Muscle of leg (tissue), 11 donors: ENCODE data around the gene BCL2. TPM values are rescaled to one million over a fixed set of nuclear protein-coding genes. Genes with fewer than 3 reads are reported as not detected.

Source experiments
- DNase-seq: peaks from one replicate; pipeline ENCODE4 v3.0.0; 2013
- H3K27ac ChIP-seq: one replicate; pipeline ENCODE4 v1.5.1; 2013; ENCODE audit warnings: mild to moderate bottlenecking, low read length, control low read depth
- H3K27me3 ChIP-seq: one replicate; pipeline ENCODE4 v1.6.1; 2013; ENCODE audit warnings: low read length; ENCODE audit not compliant: control insufficient read depth, insufficient read depth
- H3K36me3 ChIP-seq: one replicate; pipeline ENCODE4 v1.6.1; 2013; ENCODE audit warnings: low read length; ENCODE audit not compliant: control insufficient read depth, insufficient read depth
- H3K4me1 ChIP-seq: one replicate; pipeline ENCODE4 v1.6.1; 2013; ENCODE audit warnings: low read length; ENCODE audit not compliant: control insufficient read depth, insufficient read depth
- H3K4me3 ChIP-seq: one replicate; pipeline ENCODE4 v1.5.1; 2013; ENCODE audit warnings: low read length, control low read depth
- H3K9me3 ChIP-seq: replicated peaks from 2 replicates; pipeline ENCODE4 v1.6.1; 2013; ENCODE audit warnings: low read depth, low read length; ENCODE audit not compliant: control insufficient read depth
- WGBS: methylation state at CpG from one replicate; pipeline ENCODE4 v1.1.5; 2013; ENCODE audit warnings: missing lambda C conversion rate; ENCODE audit not compliant: insufficient coverage; 5-methylcytosine and 5-hydroxymethylcytosine counted together
- polyA plus RNA-seq, 8 donors: library from polyadenylated mRNA; unstranded; fragments of 120-200 nt; gene quantifications; one replicate each; pipeline versions ENCODE4 v1.2.1 to v1.2.3, GENCODE V29; 2013; ENCODE audit warnings: inconsistent platforms in 1 of 8, low replicate concordance in 1 of 8; ENCODE audit not compliant: insufficient read length in 8 of 8, insufficient read depth in 1 of 8
- total RNA-seq: library from RNA; stranded (reverse); fragments of 120-200 nt; gene quantifications from one replicate; pipeline ENCODE4 v1.2.4, GENCODE V29; 2013

The BCL2 gene
- total and polyA plus RNA-seq, 9 donors, result 13.0 to 22.3 (median 16.5) TPM

DNA sequence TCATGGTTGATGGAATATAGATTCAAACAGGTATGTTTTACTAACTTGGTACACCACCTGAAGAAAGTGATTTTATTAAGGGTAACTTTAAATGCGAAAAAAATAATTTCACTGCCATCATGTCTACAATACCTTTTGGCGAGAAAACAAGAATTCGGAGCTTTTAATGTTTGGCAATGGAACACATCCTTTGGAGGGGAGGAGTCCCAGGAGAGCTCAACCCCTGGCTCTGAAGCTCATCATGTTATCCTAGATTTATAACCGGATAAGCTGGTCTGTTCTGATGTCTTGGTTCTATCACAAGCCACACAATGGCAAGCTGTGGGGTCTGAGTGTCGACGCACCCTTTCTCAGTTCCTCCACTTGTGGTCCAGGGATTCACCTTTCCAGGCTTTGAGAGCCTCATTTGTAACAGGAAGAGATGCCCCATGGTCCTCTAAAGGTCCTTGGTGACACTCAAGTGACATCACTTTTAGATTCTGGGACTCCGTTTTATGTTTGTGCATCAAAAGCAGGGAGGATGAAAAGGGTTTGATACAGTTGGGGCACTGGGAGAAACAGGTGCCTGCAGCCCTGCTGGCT is 172.7 kb downstream of the BCL2 start:
- DNase-seq, result peak; percentile 51
- peak overlapping the region; percentile 80 for H3K27ac ChIP-seq

GRCh38 chr18:63145851-63146555 is 173.6 kb downstream of the BCL2 start:
- Histone ChIP-seq H3K27ac (peak overlapping the region; percentile 80), H3K9me3 (no peaks in the 10 kb centered on the region), H3K36me3 (no peaks in the 10 kb centered on the region), H3K4me1 (peaks cover 70% of the 10 kb centered on the region), H3K27me3 (no peaks in the 10 kb centered on the region), H3K4me3 (no peak overlapping the region)
- WGBS, result 24% methylated on average over 16 of the region's 18 CpGs
- peak; percentile 92 for DNase-seq

More for the DNA sequence above, 172.7 kb downstream of the BCL2 start:
- no peaks in the 10 kb centered on the region for H3K9me3 ChIP-seq
- no peaks in the 10 kb centered on the region for H3K36me3 ChIP-seq
- 38% methylated on average over 6 of the region's 7 CpGs for WGBS
- H3K4me1 ChIP-seq, result peaks cover 61% of the 10 kb centered on the region
- H3K4me3 ChIP-seq, result no peak overlapping the region
- H3K27me3 ChIP-seq, result no peaks in the 10 kb centered on the region

GRCh38 chr18:63145166-63145850 is 174.3 kb downstream of the BCL2 start:
- Histone ChIP-seq H3K9me3 (no peaks in the 10 kb centered on the region), H3K4me3 (no peak overlapping the region), H3K4me1 (peaks cover 76% of the 10 kb centered on the region), H3K27me3 (no peaks in the 10 kb centered on the region), H3K27ac (peak overlapping the region; percentile 80), H3K36me3 (no peaks in the 10 kb centered on the region)
- peak; percentile 80 for DNase-seq
- WGBS, result 57% methylated on average over 1 of the region's 8 CpGs

- peak overlapping the region; percentile 66 for H3K27ac ChIP-seq
- H3K4me1 ChIP-seq, result peaks cover 77% of the 10 kb centered on the region
- no peaks in the 10 kb centered on the region for H3K36me3 ChIP-seq
- peak; percentile 88 for DNase-seq
- H3K27me3 ChIP-seq, result no peaks in the 10 kb centered on the region
- H3K4me3 ChIP-seq, result no peak overlapping the region
- WGBS, result 89% methylated on average over 3 of the region's 10 CpGs
- no peaks in the 10 kb centered on the region for H3K9me3 ChIP-seq
Measured at GRCh38 chr18:63144748-63145147, 174.8 kb downstream of the BCL2 start.

DNA sequence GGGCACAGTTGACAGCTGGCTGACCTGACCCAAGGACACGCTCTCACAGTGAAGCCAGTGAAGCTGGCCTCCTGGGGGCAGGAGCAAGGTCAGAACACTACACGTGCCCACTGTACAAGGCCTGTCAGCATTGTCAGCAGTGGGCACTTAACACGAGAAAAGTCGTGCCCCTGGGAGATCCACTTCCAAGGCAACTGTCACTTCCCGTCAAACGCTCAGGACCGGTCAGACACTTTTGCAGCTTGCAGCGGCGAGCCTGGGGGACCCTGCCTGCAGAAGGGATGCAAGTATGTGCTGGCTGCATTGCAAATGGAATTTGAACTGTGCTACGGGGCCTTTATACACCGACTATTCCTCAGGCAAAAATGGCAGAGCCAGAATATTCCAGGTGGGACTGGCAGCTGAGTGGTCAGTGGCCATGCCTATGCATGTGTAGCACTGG is 176.2 kb downstream of the BCL2 start:
- Histone ChIP-seq H3K36me3 (no peaks in the 10 kb centered on the region), H3K9me3 (no peaks in the 10 kb centered on the region), H3K27me3 (no peaks in the 10 kb centered on the region), H3K4me1 (peaks cover 80% of the 10 kb centered on the region), H3K27ac (peak overlapping the region; percentile 76), H3K4me3 (no peak overlapping the region)
- peak; percentile 56 for DNase-seq
- 31% methylated on average over 11 of the region's 11 CpGs for WGBS

DNA sequence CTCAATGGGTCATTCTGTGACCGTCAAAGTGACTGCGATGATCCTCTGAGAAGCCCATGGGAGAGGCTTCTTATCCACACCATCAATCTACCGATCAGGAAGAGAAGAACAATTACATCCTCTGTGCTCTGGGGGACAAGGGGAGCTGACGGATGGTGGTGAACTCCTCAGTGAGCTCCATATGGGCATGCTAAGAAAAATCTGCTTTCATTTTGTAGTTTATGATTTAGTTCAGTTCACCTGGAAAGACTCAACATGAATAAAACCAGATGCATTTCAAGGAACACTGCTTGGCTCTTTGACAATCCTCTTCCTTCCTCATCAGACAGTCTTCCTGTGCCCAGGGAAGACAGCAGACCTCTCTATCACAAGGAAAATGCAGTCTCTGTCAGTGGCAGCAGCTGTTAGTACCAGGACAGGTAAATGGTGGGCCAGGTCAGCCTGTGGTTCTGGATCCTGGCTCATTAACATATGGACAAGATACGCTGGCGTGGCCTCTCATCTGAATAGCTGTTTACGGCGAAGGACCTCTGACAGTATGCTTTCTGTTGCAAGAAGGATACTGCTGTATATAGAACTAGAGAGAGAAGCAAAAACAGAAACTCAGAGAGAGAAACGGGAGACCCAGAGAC is 176.9 kb downstream of the BCL2 start:
- no peaks in the 10 kb centered on the region for H3K27me3 ChIP-seq
- peaks cover 83% of the 10 kb centered on the region for H3K4me1 ChIP-seq
- WGBS, result 26% methylated on average over 4 of the region's 9 CpGs
- peak; percentile 59 for DNase-seq
- no peaks in the 10 kb centered on the region for H3K36me3 ChIP-seq
- no peak overlapping the region for H3K4me3 ChIP-seq
- H3K27ac ChIP-seq, result peak overlapping the region; percentile 76
- H3K9me3 ChIP-seq, result no peaks in the 10 kb centered on the region

GRCh38 chr18:63141778-63142176 is 177.8 kb downstream of the BCL2 start:
- Histone ChIP-seq H3K9me3 (no peaks in the 10 kb centered on the region), H3K36me3 (no peaks in the 10 kb centered on the region), H3K27me3 (no peaks in the 10 kb centered on the region), H3K27ac (peak overlapping the region; percentile 76), H3K4me1 (peaks cover 80% of the 10 kb centered on the region), H3K4me3 (no peak overlapping the region)
- DNase-seq, result no peak
- 31% methylated on average over 10 of the region's 10 CpGs for WGBS

GRCh38 chr18:63140997-63141777 is 178.4 kb downstream of the BCL2 start:
- Histone ChIP-seq H3K4me1 (peaks cover 77% of the 10 kb centered on the region), H3K9me3 (no peaks in the 10 kb centered on the region), H3K4me3 (no peak overlapping the region), H3K36me3 (no peaks in the 10 kb centered on the region), H3K27me3 (no peaks in the 10 kb centered on the region), H3K27ac (peak overlapping the region; percentile 69)
- DNase-seq, result no peak
- WGBS, result 54% methylated on average over 2 of the region's 13 CpGs

DNA sequence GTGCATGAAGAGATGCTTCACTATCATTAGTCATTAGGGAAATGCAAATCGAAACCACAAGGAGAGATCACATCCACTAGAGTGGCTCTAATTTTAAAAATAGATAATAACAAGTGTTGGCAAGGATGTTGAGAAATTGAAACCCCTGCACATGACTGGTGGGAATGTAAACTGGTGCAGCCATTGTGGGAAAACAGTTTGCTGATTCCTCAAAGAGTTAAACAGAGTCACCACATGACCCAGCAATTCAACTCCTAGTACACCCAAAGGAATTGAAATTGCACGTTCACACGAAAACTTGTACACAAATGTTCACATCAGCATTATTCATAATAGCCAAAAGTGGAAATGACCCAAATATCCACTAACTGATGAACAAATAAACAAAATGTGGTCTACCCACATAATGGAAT is 179.5 kb downstream of the BCL2 start:
- H3K4me1 ChIP-seq, result peaks cover 66% of the 10 kb centered on the region
- no peak overlapping the region for H3K27ac ChIP-seq
- H3K4me3 ChIP-seq, result no peak overlapping the region
- no peaks in the 10 kb centered on the region for H3K36me3 ChIP-seq
- DNase-seq, result no peak
- no peaks in the 10 kb centered on the region for H3K27me3 ChIP-seq
- no CpG with 5 or more reads among the region's 3 CpGs for WGBS
- H3K9me3 ChIP-seq, result no peaks in the 10 kb centered on the region
